ENCODE data around the gene ZNF532. TPM values are rescaled to one million over a fixed set of nuclear protein-coding genes. Genes with fewer than 3 reads are reported as not detected.

The ZNF532 gene
- total RNA-seq, 3 donors from 2014 or later, result 55.5 to 71.7 (median 62.3) TPM

DNA sequence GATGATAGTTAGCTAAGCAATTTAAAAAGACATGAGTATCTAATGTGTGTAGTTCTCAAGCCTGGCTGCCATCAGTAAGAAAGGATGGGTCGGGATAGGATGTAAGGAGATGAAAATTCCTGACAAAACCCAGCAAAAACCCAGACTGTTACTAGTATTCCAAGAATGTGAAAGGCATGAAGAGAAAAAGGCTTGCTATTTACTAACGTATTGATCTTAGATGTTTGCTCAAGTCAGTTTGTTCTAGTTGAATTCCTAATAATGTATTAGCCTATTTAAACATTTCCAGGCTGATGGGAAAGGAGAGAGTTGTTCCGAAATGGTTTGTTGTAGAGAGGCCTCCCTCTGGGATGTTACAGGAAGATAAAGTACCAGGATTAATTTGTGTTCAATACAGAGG, 88.2 kb downstream of the ZNF532 start:
- no peaks in the 10 kb centered on the region for H3K9me3 ChIP-seq
- no peak overlapping the region for H3K4me3 ChIP-seq
- DNase-seq (ENCODE audit: low spot score in 2 of 2), result no peak
- intact Hi-C loops (cut with DNase I; ENCODE audit: low total_unique reads), result no loop called here
- TF ChIP-seq POLR2A (IDR thresholded peaks at IDR 0.05) (no peak), POLR2AphosphoS5 (IDR thresholded peaks at IDR 0.05) (no peak)
- TF ChIP-seq, protein P1, sequence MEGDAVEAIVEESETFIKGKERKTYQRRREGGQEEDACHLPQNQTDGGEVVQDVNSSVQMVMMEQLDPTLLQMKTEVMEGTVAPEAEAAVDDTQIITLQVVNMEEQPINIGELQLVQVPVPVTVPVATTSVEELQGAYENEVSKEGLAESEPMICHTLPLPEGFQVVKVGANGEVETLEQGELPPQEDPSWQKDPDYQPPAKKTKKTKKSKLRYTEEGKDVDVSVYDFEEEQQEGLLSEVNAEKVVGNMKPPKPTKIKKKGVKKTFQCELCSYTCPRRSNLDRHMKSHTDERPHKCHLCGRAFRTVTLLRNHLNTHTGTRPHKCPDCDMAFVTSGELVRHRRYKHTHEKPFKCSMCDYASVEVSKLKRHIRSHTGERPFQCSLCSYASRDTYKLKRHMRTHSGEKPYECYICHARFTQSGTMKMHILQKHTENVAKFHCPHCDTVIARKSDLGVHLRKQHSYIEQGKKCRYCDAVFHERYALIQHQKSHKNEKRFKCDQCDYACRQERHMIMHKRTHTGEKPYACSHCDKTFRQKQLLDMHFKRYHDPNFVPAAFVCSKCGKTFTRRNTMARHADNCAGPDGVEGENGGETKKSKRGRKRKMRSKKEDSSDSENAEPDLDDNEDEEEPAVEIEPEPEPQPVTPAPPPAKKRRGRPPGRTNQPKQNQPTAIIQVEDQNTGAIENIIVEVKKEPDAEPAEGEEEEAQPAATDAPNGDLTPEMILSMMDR (IDR thresholded peaks at IDR 0.05), result no peak
- H3K36me3 ChIP-seq, result no peaks in the 10 kb centered on the region
- no peaks in the 10 kb centered on the region for H3K27me3 ChIP-seq
- H3K27ac ChIP-seq, result no peak overlapping the region
- no peaks in the 10 kb centered on the region for H3K4me1 ChIP-seq

DNA sequence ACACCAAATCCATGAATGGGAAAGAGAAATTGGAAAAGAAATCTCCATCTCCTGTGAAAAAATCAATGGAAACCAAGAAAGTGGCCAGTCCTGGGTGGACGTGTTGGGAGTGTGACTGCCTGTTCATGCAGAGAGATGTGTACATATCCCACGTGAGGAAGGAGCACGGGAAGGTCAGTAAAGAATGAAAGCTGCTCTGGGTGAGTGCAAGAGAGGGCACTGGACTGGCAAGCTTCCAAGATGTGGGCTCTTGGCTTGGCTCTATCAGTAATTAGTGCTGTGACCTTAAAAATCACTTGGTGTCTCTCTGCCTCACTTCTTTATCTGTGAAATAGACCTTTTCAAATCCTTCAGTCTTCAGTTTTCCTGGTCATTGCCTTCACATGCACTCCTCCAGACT, 89.0 kb downstream of the ZNF532 start:
- no peak for TF ChIP-seq POLR2A (IDR thresholded peaks at IDR 0.05)
- no peak for TF ChIP-seq POLR2AphosphoS5 (IDR thresholded peaks at IDR 0.05)
- TF ChIP-seq, protein P1 (IDR thresholded peaks at IDR 0.05), result no peak
- H3K4me1 ChIP-seq, result no peaks in the 10 kb centered on the region
- no peak for DNase-seq (ENCODE audit: low spot score in 2 of 2)
- no peaks in the 10 kb centered on the region for H3K27me3 ChIP-seq
- H3K27ac ChIP-seq, result no peak overlapping the region
- intact Hi-C loops (cut with DNase I; ENCODE audit: low total_unique reads), result no loop called here
- H3K4me3 ChIP-seq, result no peak overlapping the region
- H3K36me3 ChIP-seq, result no peaks in the 10 kb centered on the region
- H3K9me3 ChIP-seq, result no peaks in the 10 kb centered on the region

DNA sequence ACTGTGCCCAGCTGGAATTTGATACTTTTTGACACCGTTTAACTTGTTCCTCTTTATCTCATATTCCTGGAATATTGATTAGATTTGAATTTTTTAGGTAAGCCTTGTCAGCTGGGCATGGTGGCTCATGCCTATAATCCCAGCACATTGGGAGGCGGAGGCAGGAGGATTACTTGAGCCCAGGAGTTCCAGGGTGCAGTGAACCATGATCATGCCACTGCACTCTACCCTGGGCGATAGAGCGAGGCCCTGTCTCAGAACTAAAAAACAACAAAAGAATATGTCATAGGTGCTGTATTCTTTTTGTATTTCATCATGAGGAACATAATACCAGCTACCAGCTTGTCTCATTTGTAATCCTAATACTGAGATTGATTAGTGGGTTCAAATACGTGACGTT, 90.3 kb downstream of the ZNF532 start:
- TF ChIP-seq POLR2AphosphoS5 (IDR thresholded peaks at IDR 0.05), result no peak
- H3K4me3 ChIP-seq, result no peak overlapping the region
- intact Hi-C loops (cut with DNase I; ENCODE audit: low total_unique reads), result no loop called here
- no peaks in the 10 kb centered on the region for H3K9me3 ChIP-seq
- DNase-seq (ENCODE audit: low spot score in 2 of 2), result no peak
- no peaks in the 10 kb centered on the region for H3K36me3 ChIP-seq
- no peak overlapping the region for H3K27ac ChIP-seq
- no peaks in the 10 kb centered on the region for H3K4me1 ChIP-seq
- no peaks in the 10 kb centered on the region for H3K27me3 ChIP-seq

DNA sequence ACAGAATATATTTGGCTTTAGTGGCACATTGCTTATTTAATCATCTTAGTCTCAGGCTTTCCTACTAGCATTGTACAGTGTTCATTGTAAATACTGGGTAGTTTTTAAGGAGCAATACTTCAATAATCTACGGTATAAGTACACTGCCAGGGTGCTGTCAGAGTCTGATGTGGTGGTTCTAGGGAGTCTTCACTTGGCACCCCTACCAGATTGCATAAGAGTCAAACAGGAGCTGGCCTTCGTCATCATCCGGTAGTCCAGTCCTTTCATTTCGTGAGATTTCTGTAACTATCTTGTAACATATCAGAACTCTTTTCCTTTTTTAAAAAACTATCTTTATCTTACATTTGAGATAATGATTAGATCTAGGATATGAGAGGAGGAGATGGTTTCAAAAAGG, 91.1 kb downstream of the ZNF532 start:
- intact Hi-C loops (cut with DNase I; ENCODE audit: low total_unique reads), result no loop called here
- Histone ChIP-seq H3K27me3 (no peaks in the 10 kb centered on the region), H3K36me3 (no peaks in the 10 kb centered on the region), H3K27ac (no peak overlapping the region), H3K9me3 (no peaks in the 10 kb centered on the region), H3K4me1 (no peaks in the 10 kb centered on the region), H3K4me3 (no peak overlapping the region)
- TF ChIP-seq POLR2AphosphoS5 (IDR thresholded peaks at IDR 0.05), result no peak
- TF ChIP-seq, protein P1 (IDR thresholded peaks at IDR 0.05), result no peak
- no peak for TF ChIP-seq POLR2A (IDR thresholded peaks at IDR 0.05)
- no peak for DNase-seq (ENCODE audit: low spot score in 2 of 2)

DNA sequence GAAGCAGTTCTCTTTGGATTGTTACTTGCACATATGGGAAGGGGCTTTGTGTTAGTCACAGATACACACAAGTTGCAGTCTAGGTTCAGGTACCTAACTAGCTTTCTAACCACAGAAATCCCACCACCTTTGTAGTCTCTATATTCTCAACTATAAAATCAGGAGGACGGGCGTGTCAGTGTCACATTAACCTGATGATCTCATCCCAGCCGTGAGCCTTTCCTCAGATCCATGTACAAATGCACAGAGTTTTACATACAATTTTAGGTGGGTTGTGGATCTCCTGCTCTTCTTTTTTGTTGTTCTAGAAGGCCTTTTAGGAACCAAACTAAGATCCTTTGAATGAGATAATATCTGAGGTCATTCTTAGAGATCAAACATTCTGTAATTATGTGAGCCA, 94.0 kb downstream of the ZNF532 start:
- Histone ChIP-seq H3K9me3 (no peaks in the 10 kb centered on the region), H3K27ac (no peak overlapping the region), H3K4me3 (no peak overlapping the region), H3K36me3 (no peaks in the 10 kb centered on the region), H3K27me3 (no peaks in the 10 kb centered on the region), H3K4me1 (no peaks in the 10 kb centered on the region)
- DNase-seq (ENCODE audit: low spot score in 2 of 2), result no peak
- intact Hi-C loops (cut with DNase I; ENCODE audit: low total_unique reads), result no loop called here
- TF ChIP-seq POLR2AphosphoS5 (IDR thresholded peaks at IDR 0.05) (no peak), POLR2A (IDR thresholded peaks at IDR 0.05) (no peak)
- TF ChIP-seq, protein P1 (IDR thresholded peaks at IDR 0.05), result no peak

DNA sequence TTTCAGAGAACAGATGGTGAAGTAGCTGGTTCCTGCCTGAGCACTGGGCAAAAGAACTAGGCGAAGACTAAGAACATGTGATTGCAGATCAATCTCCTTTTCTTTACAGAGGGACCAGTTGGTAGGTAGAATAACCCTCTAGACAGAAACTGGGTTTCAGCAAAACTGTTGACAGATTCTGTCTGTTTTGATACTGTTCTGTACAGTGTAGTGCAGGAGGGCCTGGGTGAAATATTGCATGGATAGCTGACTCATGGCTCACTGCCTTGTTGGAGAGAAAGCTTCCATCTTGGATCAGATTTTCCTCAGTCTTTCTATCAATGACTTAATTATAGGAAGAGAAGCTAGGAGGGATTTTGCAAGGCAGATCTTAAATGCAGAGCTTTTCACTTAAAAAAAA, 95.8 kb downstream of the ZNF532 start:
- Histone ChIP-seq H3K27me3 (no peaks in the 10 kb centered on the region), H3K36me3 (no peaks in the 10 kb centered on the region), H3K9me3 (no peaks in the 10 kb centered on the region), H3K27ac (no peak overlapping the region), H3K4me1 (no peaks in the 10 kb centered on the region), H3K4me3 (no peak overlapping the region)
- TF ChIP-seq, protein P1 (IDR thresholded peaks at IDR 0.05), result no peak
- TF ChIP-seq POLR2A (IDR thresholded peaks at IDR 0.05) (no peak), POLR2AphosphoS5 (IDR thresholded peaks at IDR 0.05) (no peak)
- intact Hi-C loops (cut with DNase I; ENCODE audit: low total_unique reads), result no loop called here
- DNase-seq (ENCODE audit: low spot score in 2 of 2), result no peak
